ENCODE results near the gene SERTM2.

The SERTM2 gene

GRCh38 chrX:111505783-111506182, 5.7 kb upstream of the SERTM2 start:
- no peak for DNase-seq (ENCODE audit: low read depth, low spot score)
- in situ Hi-C loops (cut with HindIII; ENCODE audit: low sequenced_read_pairs), result no loop called here
- no peak overlapping the region for H3K4me3 ChIP-seq (ENCODE audit: low read depth, low read length)
- no peak for TF ChIP-seq CTCF (IDR thresholded peaks at IDR 0.05; ENCODE audit: low read depth, low read length)

- in situ Hi-C loops (cut with HindIII; ENCODE audit: low sequenced_read_pairs), result no loop called here
These were observed 4.6 kb upstream of the SERTM2 start for GRCh38 chrX:111506826-111507225.

GRCh38 chrX:111507933-111508332, 3.5 kb upstream of the SERTM2 start:
- no peak for DNase-seq (ENCODE audit: low read depth, low spot score)
- in situ Hi-C loops (cut with HindIII; ENCODE audit: low sequenced_read_pairs), result no loop called here
- no peak for TF ChIP-seq CTCF (IDR thresholded peaks at IDR 0.05; ENCODE audit: low read depth, low read length)
- H3K4me3 ChIP-seq (ENCODE audit: low read depth, low read length), result no peak overlapping the region

More at GRCh38 chrX:111506826-111507225, 4.6 kb upstream of the SERTM2 start:
- TF ChIP-seq CTCF (IDR thresholded peaks at IDR 0.05; ENCODE audit: low read depth, low read length), result no peak
- DNase-seq (ENCODE audit: low read depth, low spot score), result no peak
- H3K4me3 ChIP-seq (ENCODE audit: low read depth, low read length), result no peak overlapping the region

GRCh38 chrX:111515298-111515697, 3.9 kb downstream of the SERTM2 start:
- in situ Hi-C loops (cut with HindIII; ENCODE audit: low sequenced_read_pairs), result no loop called here
- TF ChIP-seq CTCF (IDR thresholded peaks at IDR 0.05; ENCODE audit: low read depth, low read length), result no peak
- no peak overlapping the region for H3K4me3 ChIP-seq (ENCODE audit: low read depth, low read length)
- no peak for DNase-seq (ENCODE audit: low read depth, low spot score)

GRCh38 chrX:111518667-111519066, 7.2 kb downstream of the SERTM2 start:
- H3K4me3 ChIP-seq (ENCODE audit: low read depth, low read length), result no peak overlapping the region
- in situ Hi-C loops (cut with HindIII; ENCODE audit: low sequenced_read_pairs), result no loop called here
- TF ChIP-seq CTCF (IDR thresholded peaks at IDR 0.05; ENCODE audit: low read depth, low read length), result no peak
- DNase-seq (ENCODE audit: low read depth, low spot score), result no peak

- peak; percentile 87 for DNase-seq (ENCODE audit: low read depth, low spot score)
- no peak for TF ChIP-seq CTCF (IDR thresholded peaks at IDR 0.05; ENCODE audit: low read depth, low read length)
These were observed 7.8 kb downstream of the SERTM2 start for GRCh38 chrX:111519215-111519614.

GRCh38 chrX:111520506-111520905, 9.1 kb downstream of the SERTM2 start:
- in situ Hi-C loops (cut with HindIII; ENCODE audit: low sequenced_read_pairs), result no loop called here
- TF ChIP-seq CTCF (IDR thresholded peaks at IDR 0.05; ENCODE audit: low read depth, low read length), result no peak
- DNase-seq (ENCODE audit: low read depth, low spot score), result no peak
- H3K4me3 ChIP-seq (ENCODE audit: low read depth, low read length), result no peak overlapping the region

More at GRCh38 chrX:111519215-111519614, 7.8 kb downstream of the SERTM2 start:
- in situ Hi-C loops (cut with HindIII; ENCODE audit: low sequenced_read_pairs), result no loop called here
- H3K4me3 ChIP-seq (ENCODE audit: low read depth, low read length), result no peak overlapping the region

Data from astrocyte of the spinal cord (primary cell).